GM12878 (cell line): ENCODE measurements around the gene HMGXB3. TPM values are rescaled to one million over a fixed set of nuclear protein-coding genes. Genes with fewer than 3 reads are reported as not detected.

Experiments
- ATAC-seq: fragments of 200-7000 bp; cut with Tn5 transposase; 3 replicates; pipeline ENCODE4 v1.9.1; 2020; ENCODE audit warnings: mild to moderate bottlenecking, moderate library complexity
- BruUV-seq: library from RNA; stranded (reverse); fragments of 400-500 nt; replicated peaks from 2 replicates; lab custom pipeline; 2021; lab: Mats Ljungman, UMichigan
- CTCF ChIA-PET: fragments of 300-600 bp; sonication (Branson Sonifier 250); formaldehyde crosslinking; extraction: SDS; loops from one replicate; lab custom pipeline; 2021; ENCODE audit warnings: inconsistent platforms; lab: Yijun Ruan, JAX
- POLR2A ChIA-PET: fragments of 350-600 bp; formaldehyde crosslinking; extraction: SDS; loops from one replicate; lab custom pipeline; 2021; ENCODE audit warnings: inconsistent platforms; lab: Charles Lee
- RAD21 ChIA-PET: fragments of 300-600 bp; sonication (Branson Sonifier 250); formaldehyde crosslinking; loops from one replicate; lab custom pipeline; 2023; ENCODE audit warnings: antibody characterized with exemption; ENCODE audit not compliant: unreplicated experiment; lab: Charles Lee
- SMC1A ChIA-PET: fragments of 300-600 bp; sonication (Branson Sonifier 250); formaldehyde crosslinking; loops from one replicate; lab custom pipeline; 2023; ENCODE audit not compliant: unreplicated experiment, uncharacterized antibody; lab: Charles Lee
- DNase-seq: peaks from one replicate; pipeline ENCODE4 v3.0.0-alpha.2; 2011; ENCODE audit warnings: low read depth, low spot score
- FAIRE-seq: peaks from 3 replicates; lab custom pipeline; 2011; peaks lifted over from hg19 to GRCh38; lab: Jason Lieb, UNC
- H2AFZ ChIP-seq: 2 replicates; pipeline ENCODE4 v1.6.0; 2011; ENCODE audit warnings: low read depth, low read length, control low read depth; ENCODE audit not compliant: control insufficient read depth
- H3K27ac ChIP-seq: 2 replicates; pipeline ENCODE4 v1.5.1; 2011; ENCODE audit warnings: control low read depth; ENCODE audit not compliant: control insufficient read depth, insufficient read depth
- H3K27me3 ChIP-seq, 2 experiments: replicated peaks in 1 of 2; 2 replicates each; pipeline versions ENCODE4 v1.6.0 to v1.6.1; 2011; ENCODE audit warnings: low read length in 1 of 2; ENCODE audit not compliant: control insufficient read depth in 2 of 2, insufficient read depth in 2 of 2
- H3K36me3 ChIP-seq, 2 experiments: 2 replicates each; pipeline ENCODE4 v1.5.1; 2011; ENCODE audit warnings: low read length in 1 of 2; ENCODE audit not compliant: control insufficient read depth in 2 of 2, insufficient read depth in 2 of 2
- H3K4me1 ChIP-seq: 2 replicates; pipeline ENCODE4 v1.6.1; 2011; ENCODE audit warnings: mild to moderate bottlenecking, low read length, moderate library complexity, mixed read lengths; ENCODE audit not compliant: control insufficient read depth, insufficient read depth
- H3K4me2 ChIP-seq: 2 replicates; pipeline ENCODE4 v1.6.0; 2011; ENCODE audit warnings: control low read depth; ENCODE audit not compliant: control insufficient read depth, insufficient read depth
- H3K4me3 ChIP-seq: fragments of 200-600 bp; sonication (generic); 2 replicates; pipeline ENCODE4 v1.5.1; 2016
- H3K79me2 ChIP-seq: 2 replicates; pipeline ENCODE4 v1.6.0; 2011; ENCODE audit warnings: low read length; ENCODE audit not compliant: control insufficient read depth, insufficient read depth
- H3K9ac ChIP-seq: 2 replicates; pipeline ENCODE4 v1.8.0; 2011; ENCODE audit warnings: low read length, control low read depth, mixed read lengths; ENCODE audit not compliant: control insufficient read depth, insufficient read depth
- H3K9me3 ChIP-seq: replicated peaks from 3 replicates; pipeline ENCODE4 v1.5.1; 2011; ENCODE audit warnings: mild to moderate bottlenecking, low read length; ENCODE audit not compliant: control insufficient read depth, insufficient read depth
- H4K20me1 ChIP-seq: 2 replicates; pipeline ENCODE4 v1.6.0; 2011; ENCODE audit not compliant: control insufficient read depth, insufficient read depth
- ELK1 ChIP-seq: IDR thresholded peaks from 2 replicates; pipeline ENCODE4 v1.6.1; 2012; ENCODE audit warnings: low read depth, low read length, improper control_type of control experiment
- ETV6 ChIP-seq, 2 experiments: fragments of 450-650 bp in 1 of 2; IDR thresholded peaks in 1 of 2; conservative IDR thresholded peaks in 1 of 2; 2 replicates each; pipeline ENCODE4 v1.6.1; 2014; ENCODE audit warnings: antibody characterized with exemption in 1 of 2, borderline replicate concordance in 1 of 2, low read depth in 1 of 2, mild to moderate bottlenecking in 1 of 2, moderate library complexity in 1 of 2
- NR2C1 ChIP-seq: fragments of 450-650 bp; IDR thresholded peaks from 2 replicates; pipeline ENCODE4 v1.6.1; 2017; ENCODE audit warnings: antibody characterized with exemption, mild to moderate bottlenecking, moderate library complexity
- SUZ12 ChIP-seq: fragments of 200-600 bp; sonication (generic); IDR thresholded peaks from one replicate; pipeline ENCODE4 v1.6.1; 2018; ENCODE audit warnings: antibody characterized with exemption, mild to moderate bottlenecking; ENCODE audit not compliant: unreplicated experiment
- TCF7 ChIP-seq: IDR thresholded peaks from 2 replicates; pipeline ENCODE4 v1.6.1; 2014; ENCODE audit warnings: antibody characterized with exemption, borderline replicate concordance
- ZNF24 ChIP-seq: fragments of 450-650 bp; IDR thresholded peaks from 2 replicates; pipeline ENCODE4 v1.6.1; 2017; ENCODE audit warnings: antibody characterized with exemption, mild to moderate bottlenecking
- WGBS: methylation state at CpG from one replicate; pipeline ENCODE4 v1.1.6; 2016; ENCODE audit warnings: low lambda C conversion rate; ENCODE audit not compliant: insufficient replicate concordance, insufficient coverage; ENCODE audit errors: missing lambda C conversion rate; 5-methylcytosine and 5-hydroxymethylcytosine counted together
- in situ Hi-C: fragments of 300-500 bp; cut with MboI; formaldehyde crosslinking; loops from 9 replicates; pipeline ENCODE4 v1.14.3; 2018; ENCODE audit warnings: mixed read lengths
- intact Hi-C: fragments of 100-400 bp; cut with micrococcal nuclease; formaldehyde crosslinking; loops from one replicate; pipeline ENCODE4 v1.14.2; 2022; ENCODE audit not compliant: unreplicated experiment
- polyA plus RNA-seq, 11 experiments: library from polyadenylated mRNA; depleted of rRNA in 4 of 11; unstranded in 6 of 11; stranded (reverse) in 5 of 11; fragments of >200 nt; fragmentation: Nextera tagmentation in 4 of 11; fragmentation: Illumina TruSeq in 1 of 11; extraction: Ambion mirVana in 4 of 11; extraction: Trizol in 1 of 11; gene quantifications; 1 replicate in 1 of 11; 2 replicates in 10 of 11; pipeline versions ENCODE4 v1.2.1 to v1.2.3, GENCODE V29; 2011 to 2016; ENCODE audit warnings: inconsistent platforms in 2 of 11, missing spikeins in 2 of 11, low read depth in 1 of 11
- total RNA-seq, 4 experiments: library from RNA; depleted of rRNA in 3 of 4; stranded (reverse); fragments of >200 nt in 3 of 4; fragmentation: Illumina TruSeq in 1 of 4; extraction: Trizol in 1 of 4; gene quantifications; 2 replicates each; pipeline versions ENCODE4 v1.2.1 to v1.2.3, GENCODE V29; 2013 to 2021

The HMGXB3 gene
- total and polyA plus RNA-seq, 10 of the 15 experiments (the other 5 are each of a cell fraction or from before 2014, with no cell fraction given) = 1.00 to 42.2 (median 28.1) TPM

DNA sequence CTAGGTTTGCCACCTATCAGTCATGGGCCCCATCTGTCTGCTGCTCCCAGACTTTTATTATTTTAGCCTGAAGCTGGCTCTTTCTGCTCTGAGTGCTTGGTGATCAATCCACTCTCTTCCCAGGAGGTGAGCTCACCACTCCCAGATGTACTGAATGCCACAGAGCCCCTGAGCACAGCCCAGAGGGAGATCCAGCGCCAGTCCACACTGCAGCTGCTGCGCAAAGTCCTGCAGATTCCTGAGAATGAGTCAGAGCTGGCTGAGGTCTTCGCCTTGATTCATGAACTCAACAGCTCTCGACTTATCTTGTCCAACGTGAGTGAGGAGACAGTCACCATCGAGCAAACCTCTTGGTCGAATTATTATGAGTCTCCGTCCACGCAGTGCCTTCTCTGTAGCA lies 36.0 kb downstream of the HMGXB3 start:
- DNase-seq (no peak), ATAC-seq (no peak), FAIRE-seq (no peak)
- 90% methylated on average over 9 of the region's 9 CpGs for WGBS
- Histone ChIP-seq H3K27me3 (no peaks in the 10 kb centered on the region), H2AFZ (no peak overlapping the region), H3K36me3 (peaks cover 24 to 55% of the 10 kb centered on the region in 2 experiments), H3K4me2 (no peak overlapping the region), H3K4me3 (no peak overlapping the region), H3K9ac (no peak overlapping the region), H3K4me1 (peaks cover 7% of the 10 kb centered on the region), H3K9me3 (no peaks in the 10 kb centered on the region), H3K79me2 (no peaks in the 10 kb centered on the region), H4K20me1 (no peaks in the 10 kb centered on the region), H3K27ac (no peak overlapping the region)
- RAD21 ChIA-PET = no interaction called here
- no peak for TF ChIP-seq ELK1
- no peak for TF ChIP-seq SUZ12
- TF ChIP-seq NR2C1 = no peak
- TF ChIP-seq ETV6 (conservative IDR thresholded peaks at IDR 0.05 in 1 of 2, IDR thresholded peaks at IDR 0.05 in 1 of 2; ENCODE audit: borderline replicate concordance in 1 of 2, low read depth in 1 of 2) = no peak
- CTCF ChIA-PET = interaction anchor here (1.3 to 3.4 kb wide), 2 partner anchors 15 to 85 kb away, joined by 3 to 17 read pairs; no protein-coding TSS in a partner anchor
- POLR2A ChIA-PET = interaction anchor here (0.6 kb wide), 1 partner anchor 31 kb away, joined by 5 read pairs; no protein-coding TSS in a partner anchor
- SMC1A ChIA-PET = interaction anchor here (0.7 to 1.4 kb wide), 3 partner anchors 9 to 53 kb away, joined by 3 to 4 read pairs (median 3); no protein-coding TSS in a partner anchor
- in situ Hi-C loops = no loop called here
- intact Hi-C loops = loop anchor here (5.0 kb wide), 1 partner anchor 181 kb away; no protein-coding TSS in a partner anchor
- BruUV-seq = no TSS peak

- Histone ChIP-seq H3K4me3 (no peak overlapping the region), H3K9me3 (no peaks in the 10 kb centered on the region)
- no peak for ATAC-seq
- POLR2A ChIA-PET = no interaction called here
- TF ChIP-seq ZNF24 = no peak
- TF ChIP-seq TCF7 = no peak
- TF ChIP-seq, all 136 proteins: peak for 0
- Histone ChIP-seq H3K4me2 (no peak overlapping the region), H3K9ac (no peak overlapping the region), H3K36me3 (peaks cover 23 to 46% of the 10 kb centered on the region in 2 experiments), H2AFZ (no peak overlapping the region), H3K4me1 (peaks cover 7% of the 10 kb centered on the region), H3K27ac (no peak overlapping the region), H3K79me2 (no peaks in the 10 kb centered on the region), H3K27me3 (no peaks in the 10 kb centered on the region), H4K20me1 (no peaks in the 10 kb centered on the region)
- FAIRE-seq = no peak
- CTCF ChIA-PET = interaction anchor here (0.6 to 1.1 kb wide), 2 partner anchors 17 to 155 kb away, joined by 3 read pairs; no protein-coding TSS in a partner anchor
- RAD21 ChIA-PET = no interaction called here
- 67% methylated on average over 2 of the region's 2 CpGs for WGBS
- in situ Hi-C loops (no loop called here), intact Hi-C loops (loop anchor here (5.0 kb wide), 1 partner anchor 179 kb away; no protein-coding TSS in a partner anchor)
- no TSS peak for BruUV-seq
- SMC1A ChIA-PET = no interaction called here
- no peak for DNase-seq
These were observed 38.0 kb downstream of the HMGXB3 start for GRCh38 chr5:150038547-150038946.
